Measurements from ENCODE around the gene BPIFB4. TPM values are rescaled to one million over a fixed set of nuclear protein-coding genes. Genes with fewer than 3 reads are reported as not detected.
A peak's percentile ranks its signal among the peaks of the same experiment; 100 is the strongest.
"Not testable (repeated sequence)": the region's sequence is repeated elsewhere in the genome, so short reads cannot be mapped to it uniquely, and the experiment has no call there.

The BPIFB4 gene
- total and polyA plus RNA-seq, 8 donors = not detected

GRCh38 chr20:33108661-33109060, 29.2 kb downstream of the BPIFB4 start:
- Histone ChIP-seq H3K9me3 (no peaks in the 10 kb centered on the region), H3K27me3 (peaks cover 0 to 9% of the 10 kb centered on the region in 2 donors), H3K27ac (no peak overlapping the region), H3K4me3 (no peak overlapping the region), H3K36me3 (no peaks in the 10 kb centered on the region), H3K4me1 (no peaks in the 10 kb centered on the region)
- intact Hi-C loops (cut with DNase I) = no loop called here
- ATAC-seq = no peak
- no peak for TF ChIP-seq CTCF (IDR thresholded peaks at IDR 0.05)
- no peak for DNase-seq

DNA sequence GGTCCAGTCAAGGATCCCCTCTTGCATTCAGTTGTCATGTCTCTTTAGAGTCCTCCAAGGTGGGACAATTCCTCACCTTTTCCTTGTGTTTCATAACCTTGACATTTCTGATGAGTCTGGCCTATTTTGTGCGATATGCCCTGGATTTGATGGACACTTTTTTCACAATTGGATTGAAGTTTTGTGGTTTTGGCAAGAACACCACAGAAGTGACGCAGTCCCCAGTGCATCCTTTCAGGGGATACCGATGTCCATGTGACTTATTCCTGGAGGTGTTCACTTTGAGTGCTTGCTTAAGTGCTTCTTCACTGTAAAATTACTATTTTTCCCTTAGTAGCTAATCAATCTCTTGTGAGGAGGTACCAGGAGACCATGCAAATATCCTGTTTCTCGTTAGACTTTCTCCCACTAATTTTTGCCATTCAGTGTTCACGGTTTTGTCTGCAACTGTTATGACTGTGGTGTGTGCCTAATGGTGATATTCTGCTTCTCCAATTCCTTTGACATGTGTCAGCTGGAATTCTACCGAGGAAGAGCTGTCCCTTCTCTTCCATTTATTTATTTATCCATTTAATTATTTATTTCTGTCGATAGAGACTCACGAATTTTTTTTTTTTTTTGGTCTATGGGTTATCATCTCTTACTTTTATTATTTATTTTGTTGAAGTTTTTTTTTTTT, 30.8 kb downstream of the BPIFB4 start:
- ATAC-seq = no peak

DNA sequence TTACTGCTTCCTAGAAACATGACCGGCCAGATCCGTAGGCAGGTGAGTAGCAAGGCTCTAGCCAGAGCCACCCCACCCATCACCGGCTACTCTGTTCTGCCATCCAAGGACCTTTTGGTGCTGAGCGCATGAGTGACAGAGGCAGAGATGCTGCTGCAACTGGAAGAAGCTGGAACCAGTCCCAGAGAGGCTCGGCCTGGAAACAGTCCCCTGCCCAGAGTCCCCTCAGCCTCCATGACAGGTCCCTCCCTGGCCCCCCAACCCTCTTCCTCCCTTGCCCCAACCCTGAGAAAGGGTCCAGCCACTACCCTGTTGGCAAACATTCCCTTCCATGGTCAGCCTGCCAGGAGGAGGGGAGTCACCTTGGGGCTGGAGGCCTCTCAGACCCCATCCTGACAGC, 31.9 kb downstream of the BPIFB4 start:
- Histone ChIP-seq H3K27me3 (no peaks in the 10 kb centered on the region), H3K4me3 (no peak overlapping the region), H3K9me3 (no peaks in the 10 kb centered on the region), H3K27ac (no peak overlapping the region), H3K36me3 (no peaks in the 10 kb centered on the region), H3K4me1 (no peaks in the 10 kb centered on the region)
- intact Hi-C loops (cut with DNase I) = no loop called here
- TF ChIP-seq CTCF (IDR thresholded peaks at IDR 0.05) = no peak
- ATAC-seq = no peak
- DNase-seq = no peak

More for the DNA sequence above, 30.8 kb downstream of the BPIFB4 start:
- no peak for TF ChIP-seq CTCF (IDR thresholded peaks at IDR 0.05)
- Histone ChIP-seq H3K9me3 (no peaks in the 10 kb centered on the region), H3K27me3 (no peaks in the 10 kb centered on the region), H3K4me3 (no peak overlapping the region), H3K36me3 (no peaks in the 10 kb centered on the region), H3K27ac (no peak overlapping the region), H3K4me1 (no peaks in the 10 kb centered on the region)
- intact Hi-C loops (cut with DNase I) = no loop called here
- DNase-seq = no peak

DNA sequence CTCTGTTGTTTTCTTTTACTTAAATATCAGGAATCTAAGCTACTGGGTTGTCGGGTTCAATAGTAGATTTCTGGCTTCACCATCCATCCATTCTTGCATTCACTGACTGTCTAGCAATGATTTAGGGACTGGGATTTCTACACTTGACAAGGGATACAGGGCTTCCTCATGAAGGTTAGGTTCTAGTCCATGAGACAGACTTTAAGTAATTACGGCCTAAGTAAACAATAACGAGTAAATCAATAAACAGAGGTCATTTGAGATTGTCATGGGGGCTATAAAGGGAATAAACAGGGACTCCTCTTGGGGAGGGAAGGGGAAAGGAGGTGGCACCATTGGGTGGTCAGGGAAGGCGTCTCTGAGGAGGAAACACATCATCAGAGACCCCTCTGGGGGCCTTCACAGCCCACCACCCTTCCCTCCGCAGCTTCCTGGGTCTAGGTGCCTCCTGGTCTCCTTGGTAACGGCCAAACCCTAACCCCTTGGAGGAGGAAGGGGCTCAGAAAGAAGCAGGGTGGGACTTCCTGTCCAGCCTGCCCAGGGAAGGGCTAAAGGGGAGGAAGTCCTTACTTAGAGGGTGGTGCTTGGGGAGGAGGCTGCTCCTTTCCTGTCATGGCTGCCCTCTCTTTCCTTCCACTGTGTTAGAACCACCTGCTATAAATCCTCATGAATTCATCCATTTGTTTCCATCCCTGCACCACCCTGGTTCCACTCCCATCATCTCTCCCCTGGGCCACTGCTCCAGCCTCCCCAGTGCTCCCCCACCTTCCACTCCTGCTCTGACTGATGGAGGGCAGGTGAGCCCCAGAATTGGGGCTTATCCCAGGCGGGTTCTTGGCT, 33.3 kb downstream of the BPIFB4 start:
- H3K36me3 ChIP-seq = no peaks in the 10 kb centered on the region
- H3K9me3 ChIP-seq = no peaks in the 10 kb centered on the region
- no peak for TF ChIP-seq CTCF (IDR thresholded peaks at IDR 0.05)
- DNase-seq = no peak
- H3K4me1 ChIP-seq = no peaks in the 10 kb centered on the region
- intact Hi-C loops (cut with DNase I) = no loop called here
- ATAC-seq = no peak
- no peak overlapping the region for H3K27ac ChIP-seq
- no peaks in the 10 kb centered on the region for H3K27me3 ChIP-seq
- H3K4me3 ChIP-seq = no peak overlapping the region

DNA sequence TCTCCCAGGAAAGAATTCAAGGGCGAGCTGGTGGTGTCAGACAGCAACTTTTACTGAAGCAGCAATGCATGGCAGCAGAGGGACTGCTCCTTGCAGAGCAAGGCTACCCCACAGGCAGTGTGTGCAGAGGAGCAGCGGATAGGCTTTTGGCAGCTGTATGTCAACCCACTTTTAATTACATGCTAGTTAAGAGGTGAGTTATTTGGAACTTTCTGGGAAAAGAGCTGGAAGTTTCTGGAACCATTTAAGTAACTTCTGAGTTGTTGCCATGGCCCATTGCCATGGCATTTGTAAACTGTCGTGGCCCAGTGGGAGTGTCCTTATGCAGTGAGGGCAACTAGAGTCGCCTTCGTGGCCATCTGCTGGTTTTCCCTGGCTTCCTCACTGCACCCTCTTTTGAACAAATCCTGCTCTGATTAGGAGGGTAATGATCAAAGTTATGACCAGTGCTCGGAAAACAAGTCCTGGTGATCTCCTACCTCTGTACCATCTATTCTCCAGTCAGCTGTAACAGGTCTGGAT, 34.0 kb downstream of the BPIFB4 start:
- intact Hi-C loops (cut with DNase I) = no loop called here
- no peak overlapping the region for H3K27ac ChIP-seq
- no peaks in the 10 kb centered on the region for H3K9me3 ChIP-seq
- no peaks in the 10 kb centered on the region for H3K36me3 ChIP-seq
- H3K4me3 ChIP-seq = no peak overlapping the region
- DNase-seq (no peak), ATAC-seq (peak; percentile 52)
- H3K4me1 ChIP-seq = no peaks in the 10 kb centered on the region
- H3K27me3 ChIP-seq = no peaks in the 10 kb centered on the region
- no peak for TF ChIP-seq CTCF (IDR thresholded peaks at IDR 0.05)

- ATAC-seq; H3K4me3 ChIP-seq; H3K36me3 ChIP-seq; H3K27me3 ChIP-seq; H3K4me1 ChIP-seq; H3K9me3 ChIP-seq; intact Hi-C loops (cut with DNase I); H3K27ac ChIP-seq; DNase-seq: not testable (repeated sequence)
Observed at GRCh38 chr20:33115501-33115900, 36.1 kb downstream of the BPIFB4 start.
